Right atrium auricular region (tissue), 2 donors: ENCODE data around the gene TREM1. TPM values are rescaled to one million over a fixed set of nuclear protein-coding genes. Genes with fewer than 3 reads are reported as not detected.
"Not testable (repeated sequence)": the region's sequence is repeated elsewhere in the genome, so short reads cannot be mapped to it uniquely, and the experiment has no call there.

ENCODE experiments used
- DNase-seq: peaks from one replicate; pipeline ENCODE4 v3.0.0-alpha.2; 2019; ENCODE audit warnings: low spot score
- H3K27ac ChIP-seq, 2 donors: fragments of 200-600 bp; sonication (generic); 1 replicate in 1 of 2; 2 replicates in 1 of 2; pipeline ENCODE4 v1.5.1; 2016 to 2019
- H3K27me3 ChIP-seq, 2 donors: fragments of 200-600 bp; sonication (generic); one replicate each; pipeline versions ENCODE4 v1.5.1 to v1.6.0; 2017 to 2019
- H3K36me3 ChIP-seq: fragments of 200-600 bp; sonication (generic); one replicate; pipeline ENCODE4 v1.5.1; 2016
- H3K4me1 ChIP-seq, 2 donors: fragments of 200-600 bp; sonication (generic); one replicate each; pipeline versions ENCODE4 v1.5.1 to v1.6.0; 2017 to 2019
- H3K4me3 ChIP-seq, 2 donors: fragments of 200-600 bp; sonication (generic); 1 replicate in 1 of 2; 2 replicates in 1 of 2; pipeline ENCODE4 v1.5.1; 2017 to 2019; ENCODE audit warnings: mild to moderate bottlenecking in 1 of 2, moderate library complexity in 1 of 2
- H3K9me3 ChIP-seq, 2 donors: fragments of 200-600 bp; sonication (generic); one replicate each; pipeline ENCODE4 v1.5.1; 2019
- CTCF ChIP-seq, 2 donors: fragments of 200-600 bp; sonication (generic); IDR thresholded peaks; one replicate each; pipeline ENCODE4 v1.5.1; 2019; ENCODE audit warnings: antibody characterized with exemption in 2 of 2
- total RNA-seq, 2 donors: library from RNA; depleted of rRNA; stranded (reverse); fragments of >200 nt; gene quantifications; one replicate each; pipeline ENCODE4 v1.1.0, GENCODE V29; 2016

TREM1 gene
- total RNA-seq, 2 donors from 2014 or later, result 2.9 TPM; not detected in 1

- Histone ChIP-seq H3K27ac (no peak overlapping the region), H3K4me3 (no peak overlapping the region), H3K36me3 (no peaks in the 10 kb centered on the region), H3K4me1 (no peaks in the 10 kb centered on the region), H3K9me3 (peaks cover 0 to 10% of the 10 kb centered on the region in 2 donors), H3K27me3 (no peaks in the 10 kb centered on the region)
- DNase-seq, result no peak
- TF ChIP-seq CTCF (IDR thresholded peaks at IDR 0.05), result no peak
Observed at GRCh38 chr6:41255638-41256246, 30.7 kb downstream of the TREM1 start.

- no peak overlapping the region for H3K4me3 ChIP-seq
- no peaks in the 10 kb centered on the region for H3K4me1 ChIP-seq
- peaks cover 0 to 4% of the 10 kb centered on the region in 2 donors for H3K9me3 ChIP-seq
- no peak for DNase-seq
- no peak for TF ChIP-seq CTCF (IDR thresholded peaks at IDR 0.05)
- no peak overlapping the region for H3K27ac ChIP-seq
- no peaks in the 10 kb centered on the region for H3K36me3 ChIP-seq
- no peaks in the 10 kb centered on the region for H3K27me3 ChIP-seq
Observed at GRCh38 chr6:41255110-41255509, 31.4 kb downstream of the TREM1 start.

GRCh38 chr6:41252401-41253169 is 33.9 kb downstream of the TREM1 start:
- DNase-seq, result no peak
- no peaks in the 10 kb centered on the region for H3K9me3 ChIP-seq
- no peaks in the 10 kb centered on the region for H3K27me3 ChIP-seq
- H3K4me1 ChIP-seq, result no peaks in the 10 kb centered on the region
- H3K27ac ChIP-seq, result no peak overlapping the region
- H3K4me3 ChIP-seq, result no peak overlapping the region
- no peaks in the 10 kb centered on the region for H3K36me3 ChIP-seq
- no peak for TF ChIP-seq CTCF (IDR thresholded peaks at IDR 0.05)

- Histone ChIP-seq H3K27me3 (no peaks in the 10 kb centered on the region), H3K27ac (no peak overlapping the region), H3K9me3 (no peaks in the 10 kb centered on the region), H3K4me1 (no peaks in the 10 kb centered on the region), H3K36me3 (no peaks in the 10 kb centered on the region), H3K4me3 (no peak overlapping the region)
- DNase-seq, result no peak
- TF ChIP-seq CTCF (IDR thresholded peaks at IDR 0.05), result no peak
Observed at GRCh38 chr6:41247882-41248705, 38.4 kb downstream of the TREM1 start.

- no peaks in the 10 kb centered on the region for H3K9me3 ChIP-seq
- no peak overlapping the region for H3K27ac ChIP-seq
- no peak overlapping the region for H3K4me3 ChIP-seq
- no peaks in the 10 kb centered on the region for H3K27me3 ChIP-seq
- DNase-seq, result no peak
- TF ChIP-seq CTCF (IDR thresholded peaks at IDR 0.05), result no peak
- H3K36me3 ChIP-seq, result no peaks in the 10 kb centered on the region
- H3K4me1 ChIP-seq, result no peaks in the 10 kb centered on the region
Observed at GRCh38 chr6:41247288-41247865, 39.1 kb downstream of the TREM1 start.

GRCh38 chr6:41246529-41246928 is 40.0 kb downstream of the TREM1 start:
- H3K4me3 ChIP-seq, H3K4me1 ChIP-seq, DNase-seq, H3K9me3 ChIP-seq, H3K36me3 ChIP-seq, H3K27ac ChIP-seq, H3K27me3 ChIP-seq: not testable (repeated sequence)
